HG03039 (cell line): ENCODE data around the gene IFNA4.
A peak's percentile ranks its signal among the peaks of the same experiment; 100 is the strongest.
"Not testable (repeated sequence)": the region's sequence is repeated elsewhere in the genome, so short reads cannot be mapped to it uniquely, and the experiment has no call there.

ENCODE experiments used
- ATAC-seq: cut with Tn5 transposase; IDR thresholded peaks from one replicate; pipeline ENCODE4 v1.9.1; 2021; ENCODE audit warnings: mild to moderate bottlenecking, moderate library complexity; ENCODE audit not compliant: unreplicated experiment

IFNA4 gene

DNA sequence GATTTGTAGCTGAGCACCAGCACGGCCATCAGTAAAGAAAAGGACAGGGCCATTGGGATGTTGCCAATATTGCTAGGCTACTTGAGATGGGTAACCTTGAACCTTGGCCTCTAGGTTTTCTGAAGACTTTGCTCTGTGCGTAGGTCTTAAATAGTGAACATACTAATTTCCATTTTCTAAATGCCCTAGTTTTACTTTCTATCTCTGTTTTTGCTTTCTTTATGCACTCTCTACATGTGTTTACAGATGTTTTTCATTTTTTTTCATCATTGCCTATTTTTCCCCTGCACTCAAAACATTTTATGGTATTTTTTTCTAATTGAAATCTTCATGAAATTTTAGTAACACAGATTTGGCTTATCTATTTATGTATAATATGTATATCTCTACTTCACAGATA lies 20.8 kb downstream of the IFNA4 start, which contains the start of gene IFNA21:
Gene IFNA21 (minus strand): TSS at position 101 of the 400 bp plus-strand sequence. CDS start 48 bp downstream, at position 53.
- ATAC-seq, result not testable (repeated sequence)

DNA sequence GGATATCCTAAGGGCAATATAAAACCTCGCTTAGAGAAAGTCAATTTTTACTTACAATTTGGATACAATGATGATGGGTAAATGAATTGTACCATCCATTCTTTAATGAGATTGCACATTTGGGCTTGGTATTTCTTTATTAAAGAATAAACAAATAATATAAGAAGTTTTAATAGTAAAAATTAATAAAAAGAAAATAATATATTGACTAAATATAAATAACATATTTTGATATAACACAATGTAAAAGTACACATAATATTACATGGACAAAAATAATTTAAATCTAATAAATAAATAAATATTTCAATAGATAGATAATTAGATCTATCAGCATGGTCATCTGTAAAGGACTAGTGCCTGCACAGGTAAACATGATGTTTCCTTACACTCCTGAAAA lies 21.9 kb downstream of the IFNA4 start:
- no peak for ATAC-seq

DNA sequence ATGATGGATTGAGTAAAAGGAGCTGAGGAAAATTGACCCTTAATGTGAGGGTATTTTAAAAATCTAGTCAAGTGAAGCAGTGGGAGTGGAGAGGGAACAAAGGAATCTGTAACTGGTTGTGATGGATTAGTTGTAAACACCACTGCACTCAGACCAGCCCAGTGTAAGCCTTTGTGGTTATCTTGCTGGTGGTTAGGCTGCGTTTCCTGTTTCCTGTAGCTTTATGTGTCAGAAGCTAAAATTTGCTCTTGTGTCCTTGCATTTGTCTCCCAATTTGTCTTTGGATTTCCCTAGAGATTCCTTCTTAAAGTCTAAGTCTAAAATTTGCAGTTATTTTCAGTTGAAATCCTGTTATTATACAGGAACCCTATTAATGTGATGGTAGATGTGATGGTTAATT lies 27.2 kb downstream of the IFNA4 start:
- ATAC-seq, result peak; percentile 76

DNA sequence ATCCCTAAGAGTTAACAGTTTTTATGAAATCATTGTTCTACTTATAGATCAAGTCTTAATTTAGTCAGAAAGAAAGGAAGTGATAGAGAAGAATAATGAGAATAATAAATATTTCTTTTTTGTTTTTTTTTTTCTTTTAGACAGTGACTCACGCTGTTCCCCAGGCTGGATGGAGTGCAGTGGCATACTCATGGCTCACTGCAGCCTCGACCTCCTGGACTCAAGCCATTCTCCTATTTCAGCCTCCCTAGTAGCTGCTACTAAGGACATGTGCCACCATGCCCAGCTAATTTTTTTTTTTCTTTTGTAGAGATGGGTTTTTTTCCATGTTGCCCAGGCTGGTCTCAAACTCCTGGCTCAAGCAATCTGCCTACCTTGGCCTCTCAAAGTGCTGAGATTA lies 31.9 kb downstream of the IFNA4 start:
- ATAC-seq, result no peak

DNA sequence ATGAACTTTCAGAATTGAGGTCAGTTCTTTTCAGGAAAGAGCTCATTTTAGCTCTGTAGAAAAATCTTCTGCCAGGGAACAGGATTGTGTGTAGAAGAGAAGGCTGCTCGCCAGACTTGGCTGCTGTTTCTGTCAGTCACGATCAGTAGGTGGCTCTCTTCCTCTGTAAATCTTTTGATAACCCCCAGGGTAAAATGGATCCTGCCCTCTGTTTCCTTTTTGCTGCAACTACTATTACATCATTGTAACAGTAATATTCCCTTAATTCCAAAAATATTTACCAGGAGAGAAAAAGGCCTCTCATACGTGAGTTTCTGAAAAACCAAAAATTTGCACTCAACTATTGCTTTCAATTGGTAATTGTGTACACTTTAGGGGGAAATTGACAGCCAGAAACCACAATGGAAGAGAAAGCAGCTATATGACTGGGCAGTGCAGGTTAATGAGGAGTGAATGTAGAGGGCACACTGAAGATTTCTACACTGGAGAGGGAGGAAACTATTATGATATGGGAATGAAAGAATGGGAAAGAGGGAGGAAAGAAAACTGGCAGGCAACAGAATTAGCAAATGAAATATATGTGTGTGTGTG lies 33.3 kb downstream of the IFNA4 start:
- ATAC-seq, result peak; percentile 72

DNA sequence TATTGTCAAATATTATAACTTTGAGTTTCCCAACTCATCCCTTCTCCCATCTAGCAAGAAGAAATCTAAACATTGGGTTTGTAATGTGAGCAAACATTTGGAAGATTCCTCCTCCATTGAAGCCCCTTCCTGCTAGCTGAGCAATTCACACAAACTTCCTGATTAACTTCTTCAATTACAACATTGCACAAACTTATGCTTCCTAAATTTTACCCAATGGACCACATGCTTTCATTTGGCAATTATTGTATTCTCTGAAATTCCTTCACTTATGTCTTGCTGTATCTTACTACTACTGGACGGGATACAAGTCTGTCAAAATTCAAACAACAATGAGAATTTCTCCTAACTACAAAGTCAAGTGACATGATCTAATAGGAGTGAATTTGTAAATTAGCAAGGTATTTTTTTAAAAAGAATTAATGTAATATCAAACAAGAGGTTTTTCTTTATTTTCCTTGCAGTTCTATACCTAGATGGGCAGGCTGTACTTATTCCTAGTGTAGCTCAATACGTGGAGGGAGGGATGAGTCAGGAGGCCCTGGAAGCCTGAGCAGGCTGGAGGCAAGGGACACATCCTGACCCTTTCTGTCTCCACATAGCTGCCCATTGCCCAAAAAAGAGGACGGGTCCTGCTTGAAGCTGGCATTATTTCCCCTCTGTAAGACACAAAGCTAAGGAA lies 33.9 kb downstream of the IFNA4 start:
- peak; percentile 21 for ATAC-seq

DNA sequence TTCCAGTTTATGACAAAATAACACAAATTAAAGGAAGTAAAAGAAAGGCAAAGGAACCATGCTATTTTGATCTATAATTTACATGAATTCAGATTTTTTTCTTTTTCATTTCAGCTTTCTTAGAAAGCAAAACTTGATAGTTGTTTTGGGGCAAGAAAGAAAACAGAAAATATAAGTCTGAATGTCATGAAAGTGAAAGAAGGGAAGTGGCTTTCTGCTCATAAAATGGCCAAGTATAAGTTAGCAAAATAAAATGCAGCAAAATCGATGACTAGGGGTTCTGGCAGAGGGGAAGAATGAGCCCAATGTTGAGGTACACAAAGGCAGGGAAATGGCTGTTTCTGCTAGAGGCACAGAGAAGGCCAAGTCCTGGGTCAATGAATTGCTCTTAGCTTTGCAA lies 42.8 kb downstream of the IFNA4 start:
- no peak for ATAC-seq

DNA sequence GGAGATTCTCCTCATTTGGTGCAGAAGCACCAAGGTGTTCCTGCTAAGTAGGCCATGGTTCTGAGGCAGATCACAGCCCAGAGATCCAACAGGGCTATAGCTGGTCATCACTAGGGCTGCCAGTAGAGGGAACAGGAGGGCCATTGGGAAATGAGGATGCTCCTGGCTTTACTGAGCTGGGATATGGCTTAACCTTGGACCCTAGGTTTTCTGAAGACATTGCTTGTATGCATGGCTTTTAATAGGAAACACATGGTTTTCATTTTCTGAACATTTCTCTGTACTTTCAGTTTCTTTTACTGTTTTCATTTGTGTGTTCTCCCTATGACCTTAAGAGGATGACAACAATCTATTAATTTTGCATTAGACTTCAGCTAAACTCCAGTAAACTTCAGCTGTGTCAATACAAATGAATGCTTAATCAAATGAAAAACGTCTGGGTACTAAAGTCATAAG lies 45.9 kb downstream of the IFNA4 start, which contains the start of gene IFNW1:
Gene IFNW1 (minus strand): TSS at position 406 of the 456 bp plus-strand sequence. CDS start 262 bp downstream, at position 144.
- peak; percentile 70 for ATAC-seq

DNA sequence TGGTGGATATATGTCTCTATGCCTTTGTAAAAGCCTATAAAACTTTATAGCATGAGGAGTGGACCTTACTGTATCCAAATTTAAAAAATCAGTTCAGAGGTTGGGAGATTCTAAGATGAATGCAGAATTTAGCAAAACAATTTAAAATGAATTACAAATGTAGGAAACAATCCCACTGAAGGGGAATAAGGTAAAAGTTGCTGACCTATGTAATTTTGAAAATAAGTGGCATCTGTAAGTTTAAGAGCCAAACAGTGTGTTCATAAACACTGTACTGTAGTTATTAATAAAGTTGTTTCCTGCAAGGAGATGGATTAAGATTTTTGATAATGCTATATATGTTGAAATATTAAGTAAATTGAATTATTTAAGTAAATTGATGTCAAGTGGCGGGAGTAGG lies 50.4 kb downstream of the IFNA4 start:
- ATAC-seq, result no peak
